ENCODE measurements around the gene AUTS2.

Gene AUTS2

DNA sequence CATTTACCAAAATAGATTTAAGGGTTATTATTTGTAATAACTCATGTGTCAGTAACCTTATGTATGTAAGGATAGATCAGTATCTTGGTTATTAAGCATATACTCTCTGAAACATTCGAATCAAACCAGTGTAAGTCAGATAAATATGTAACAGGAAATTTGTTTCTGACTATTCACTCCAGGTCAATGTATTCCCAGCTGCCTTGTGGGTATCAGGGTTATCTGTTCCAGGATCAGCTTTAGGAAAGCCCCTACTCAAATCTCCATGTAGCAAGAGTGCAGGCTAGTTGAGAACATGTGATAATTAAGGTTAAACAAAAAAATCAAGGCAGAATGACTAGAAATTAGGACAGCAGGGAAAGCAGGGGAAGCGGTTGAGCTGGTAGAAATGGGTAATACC is 201.7 kb downstream of the AUTS2 start:
- DNase-seq = no peak

DNA sequence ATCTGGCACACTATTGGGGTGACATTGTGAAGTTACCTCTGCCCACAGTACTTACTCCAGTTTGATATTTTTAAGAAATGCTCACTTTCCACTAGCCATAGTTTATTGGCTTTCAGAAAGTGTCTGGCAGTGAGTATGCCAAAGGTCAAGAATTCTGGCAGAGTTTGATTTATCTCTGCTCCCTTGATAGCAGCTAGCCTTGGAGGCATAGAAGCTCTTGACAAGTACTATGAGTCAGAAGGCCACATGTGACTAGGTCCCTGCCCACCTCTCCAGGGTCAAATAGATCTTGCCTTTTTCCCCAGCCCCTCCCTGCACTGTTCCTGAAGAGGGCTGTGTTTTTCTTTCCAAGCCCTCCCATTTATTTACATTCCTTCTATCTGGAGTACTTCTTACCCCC is 202.2 kb downstream of the AUTS2 start:
- no peak for DNase-seq

GRCh38 chr7:69801729-69802682 is 203.7 kb downstream of the AUTS2 start:
- no peak for DNase-seq

DNA sequence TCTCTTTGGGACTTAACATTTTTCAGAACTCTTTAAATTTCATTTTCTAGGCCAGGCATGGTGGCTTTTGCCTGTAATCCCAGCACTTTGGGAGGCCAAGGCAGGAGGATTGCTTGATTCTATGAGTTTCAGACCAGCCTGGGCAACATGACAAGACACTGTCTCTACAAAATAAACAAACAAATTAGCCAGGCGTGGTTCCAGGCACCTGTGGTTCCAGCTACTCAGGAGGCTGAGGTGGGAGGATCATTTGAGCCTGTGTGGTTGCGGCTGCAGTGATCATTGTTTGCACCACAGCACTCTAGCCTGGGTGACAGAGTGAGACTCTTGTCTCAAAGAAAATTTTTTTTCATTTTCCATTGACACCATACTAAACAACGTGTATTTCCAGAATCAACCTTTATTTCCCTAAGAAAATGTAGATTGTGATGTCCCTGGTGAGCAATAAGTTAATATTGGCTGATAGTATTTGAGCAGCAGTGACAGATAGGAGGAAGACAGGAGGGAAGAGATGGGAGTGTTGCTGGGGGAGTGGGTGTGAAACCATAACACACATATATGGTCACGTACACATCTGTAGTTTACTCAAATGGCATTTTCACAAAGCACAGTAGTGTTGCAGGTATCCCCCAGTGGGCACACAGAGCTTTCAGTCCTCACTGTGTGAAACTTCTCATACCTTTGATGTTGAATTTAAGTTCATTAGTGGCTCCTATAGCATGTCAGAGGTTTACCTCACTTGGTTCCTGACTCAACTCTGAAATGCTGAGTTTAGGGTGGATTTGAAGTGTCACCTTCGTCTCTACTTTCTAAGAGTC is 205.6 kb downstream of the AUTS2 start:
- no peak for DNase-seq

- DNase-seq = no peak
Observed at GRCh38 chr7:69804962-69805361, 206.7 kb downstream of the AUTS2 start.

- no peak for DNase-seq
Observed at GRCh38 chr7:69808391-69808790, 210.1 kb downstream of the AUTS2 start.

DNA sequence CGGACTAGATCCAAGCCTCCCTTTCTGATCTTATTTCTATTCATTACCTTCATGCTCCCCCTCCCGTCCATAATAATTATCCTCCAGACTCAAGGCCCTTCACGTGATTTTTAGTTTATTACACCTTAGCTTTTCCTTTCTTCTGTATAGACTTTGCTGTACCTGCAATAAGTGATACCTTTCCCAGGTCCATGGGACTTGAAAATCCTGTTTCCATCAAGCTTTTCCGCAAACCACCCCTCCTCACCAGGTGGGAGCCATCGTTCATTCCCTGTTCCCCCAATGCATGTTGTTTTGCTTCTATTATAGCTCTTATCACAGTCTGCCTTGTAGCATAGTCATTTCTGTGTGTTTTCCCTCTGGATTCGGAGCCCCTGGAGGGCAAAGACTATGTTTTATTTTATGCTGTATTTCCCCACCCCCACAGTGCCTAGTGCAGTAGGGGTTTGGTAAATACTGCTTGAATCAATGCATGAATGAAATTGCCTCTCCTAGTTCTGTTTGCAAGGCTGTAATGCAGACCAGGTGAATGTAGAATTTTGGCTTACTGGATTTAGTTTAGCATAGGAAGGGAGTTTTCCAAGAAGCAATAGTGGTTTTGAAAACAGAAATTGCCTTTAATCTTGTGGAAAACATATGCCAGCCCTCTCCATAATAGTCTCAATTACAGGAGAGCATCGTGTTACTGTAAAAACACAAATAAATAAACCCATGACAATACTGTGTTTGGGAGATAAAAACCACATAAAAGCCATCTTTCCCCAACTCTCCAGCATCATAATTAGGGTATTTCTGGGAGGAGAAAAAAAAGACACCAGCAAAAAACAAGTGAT is 213.4 kb downstream of the AUTS2 start:
- no peak for DNase-seq

DNA sequence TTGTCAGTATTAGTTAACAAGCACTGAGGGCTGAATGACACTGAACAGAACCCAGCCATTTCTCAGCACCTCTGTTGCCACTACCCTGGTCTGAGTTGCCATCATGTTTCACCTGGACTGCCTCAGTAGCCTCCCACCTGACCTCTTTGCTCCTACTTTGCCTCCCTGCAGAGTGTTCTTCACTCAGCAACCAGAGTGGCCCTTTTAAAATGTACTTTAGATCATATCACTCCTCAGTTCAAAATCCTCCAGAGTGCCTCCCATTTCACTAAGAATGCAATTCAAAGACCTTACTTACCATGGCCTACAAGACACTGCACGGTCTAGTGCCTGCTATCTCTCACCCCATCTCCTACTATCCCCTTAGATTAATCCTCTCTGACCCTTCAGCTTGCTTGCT is 214.5 kb downstream of the AUTS2 start:
- no peak for DNase-seq

GRCh38 chr7:69813637-69814240 is 215.5 kb downstream of the AUTS2 start:
- no peak for DNase-seq

DNA sequence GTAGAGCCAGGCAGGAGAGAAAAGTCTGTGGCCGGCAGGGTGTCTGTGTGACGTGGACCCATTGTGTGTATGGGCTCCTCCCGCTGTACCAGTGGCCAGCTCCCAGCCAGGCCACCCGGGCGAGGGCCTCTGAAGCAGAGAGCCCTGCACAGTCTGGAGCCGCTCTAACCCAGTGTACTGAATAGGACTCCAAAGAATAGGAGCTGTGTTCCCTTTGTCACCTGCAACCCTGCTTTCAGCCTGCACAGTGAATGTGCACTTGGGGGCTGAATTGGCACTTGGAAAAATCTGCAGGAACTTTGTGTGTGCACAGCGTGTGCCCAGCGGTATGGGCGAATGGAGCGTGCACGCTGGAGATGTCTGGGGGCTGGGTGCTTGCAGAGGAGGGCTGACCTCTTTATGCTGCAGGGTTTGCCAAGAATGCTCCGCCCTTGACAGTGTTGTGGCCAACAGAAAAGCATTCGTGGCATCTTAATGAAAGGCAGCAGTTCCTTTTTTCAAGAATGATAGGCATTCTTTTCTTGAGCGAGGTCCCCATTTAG is 216.2 kb downstream of the AUTS2 start:
- no peak for DNase-seq

DNA sequence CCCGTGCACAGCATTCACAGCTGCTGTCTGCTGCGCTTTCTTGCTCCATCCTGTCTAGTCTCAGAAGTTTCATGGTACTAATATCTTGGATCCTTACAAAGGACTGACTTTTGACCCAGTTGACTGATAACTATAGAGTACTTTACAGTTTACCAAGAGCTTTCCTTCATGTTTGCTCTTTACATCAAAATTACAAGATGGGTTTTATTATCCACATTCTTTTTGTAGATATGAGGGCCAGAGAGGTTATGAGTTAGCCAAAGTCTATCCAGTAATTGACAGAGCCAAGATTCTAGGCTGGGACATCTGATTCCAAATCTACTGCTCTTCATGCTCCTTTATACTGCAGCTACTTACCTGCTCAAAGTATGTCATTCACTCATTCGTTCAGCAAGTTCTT is 218.2 kb downstream of the AUTS2 start:
- DNase-seq = no peak

DNA sequence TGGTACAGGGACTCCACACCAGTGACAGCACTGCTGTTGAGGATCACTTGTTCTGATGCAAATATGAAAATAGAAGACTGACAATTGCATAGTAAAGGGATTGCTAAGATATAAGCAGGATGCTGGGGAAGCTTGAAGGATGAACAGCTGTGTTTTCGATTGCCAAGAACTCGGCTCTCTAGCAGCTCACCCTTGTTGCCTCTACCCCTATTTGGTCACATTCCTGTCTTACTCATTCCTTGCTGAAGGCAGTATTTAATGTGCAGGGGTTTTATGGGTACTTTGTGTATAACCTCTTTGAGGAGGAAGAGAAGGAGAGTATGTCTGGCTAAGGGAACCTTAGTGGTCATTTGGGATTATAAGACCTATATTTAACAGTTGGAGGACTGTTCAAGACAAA is 218.8 kb downstream of the AUTS2 start:
- no peak for DNase-seq

GRCh38 chr7:69817841-69818635 is 219.8 kb downstream of the AUTS2 start:
- DNase-seq = no peak

GRCh38 chr7:69818636-69819332 is 220.5 kb downstream of the AUTS2 start:
- no peak for DNase-seq

GRCh38 chr7:69819333-69819705 is 221.0 kb downstream of the AUTS2 start:
- no peak for DNase-seq

- no peak for DNase-seq
Observed at GRCh38 chr7:69820479-69821192, 222.4 kb downstream of the AUTS2 start.

DNA sequence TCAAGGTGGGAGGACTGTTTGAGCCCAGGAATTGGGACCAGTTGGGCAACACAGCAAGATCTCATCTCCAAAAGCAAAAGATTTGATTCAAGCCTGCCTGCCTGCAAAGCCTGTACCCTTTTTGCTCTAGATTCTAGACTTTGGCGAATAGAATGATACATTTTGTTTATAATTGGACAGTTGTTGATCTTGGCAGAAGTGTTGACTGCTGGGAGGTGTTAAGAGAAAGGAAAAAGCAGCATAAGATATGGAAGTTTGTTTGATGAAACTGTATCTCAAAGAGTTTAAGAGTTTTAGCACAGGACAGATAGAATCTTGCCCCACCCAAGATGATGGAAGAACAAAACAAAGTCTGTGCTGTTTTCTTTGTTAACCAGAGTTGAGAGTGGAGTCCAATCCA is 224.1 kb downstream of the AUTS2 start:
- no peak for DNase-seq

GRCh38 chr7:69823151-69823744 is 225.0 kb downstream of the AUTS2 start:
- no peak for DNase-seq

DNA sequence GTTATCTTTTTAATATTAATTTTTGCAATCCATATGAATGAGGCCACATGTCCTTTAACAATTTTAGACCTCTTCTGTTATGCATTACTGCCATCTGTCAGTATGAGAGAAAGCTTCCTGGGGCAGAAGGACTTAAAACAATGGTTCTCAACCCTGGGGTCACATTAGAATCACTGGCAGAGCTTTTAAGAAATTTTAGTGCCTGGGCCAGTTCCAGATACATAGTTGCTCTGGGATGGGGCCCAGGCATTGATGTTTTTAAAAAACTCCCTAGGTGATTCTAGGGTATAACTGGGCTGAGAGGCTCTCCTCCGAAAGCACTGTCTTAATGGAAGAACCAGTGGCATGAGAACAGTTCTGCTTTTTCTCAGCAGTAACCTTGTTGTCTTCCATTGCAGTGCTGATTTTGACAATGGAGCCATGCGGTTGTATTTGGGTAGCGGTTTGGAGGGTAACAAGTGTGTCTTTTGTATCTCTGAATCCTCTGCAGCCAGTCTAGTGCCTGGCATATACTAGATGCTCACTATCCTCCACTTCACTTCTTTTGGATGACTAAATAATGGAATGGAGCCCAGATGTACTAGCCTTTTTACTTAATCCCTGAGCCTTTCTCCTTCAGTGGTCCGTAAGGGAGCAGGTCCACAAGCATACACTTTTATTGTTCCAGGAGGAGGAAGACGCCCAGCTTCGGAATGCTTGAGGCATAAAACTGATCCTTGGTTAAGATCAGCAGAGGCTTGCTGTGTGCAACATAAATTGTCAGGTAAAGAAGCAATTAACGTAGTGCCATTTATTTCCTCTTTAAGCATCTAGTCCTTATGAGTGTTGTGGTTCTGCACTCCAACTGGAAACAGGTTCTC is 227.1 kb downstream of the AUTS2 start:
- no peak for DNase-seq

Measured in GF-D8 (cell line).